Fibroblast of lung (primary cell): Measurements from ENCODE around the gene ZNF423. TPM values are rescaled to one million over a fixed set of nuclear protein-coding genes. Genes with fewer than 3 reads are reported as not detected.

ENCODE experiments used
- DNase-seq, 2 donors: peaks; one replicate each; pipeline versions ENCODE4 v3.0.0 to v3.0.0-alpha.2; 2010; ENCODE audit warnings: low read depth in 2 of 2
- H2AFZ ChIP-seq: 2 replicates; pipeline ENCODE4 v1.5.1; 2012; ENCODE audit warnings: low read length, control low read depth, inconsistent platforms
- H3K27ac ChIP-seq: 2 replicates; pipeline ENCODE4 v1.5.1; 2011; ENCODE audit warnings: low read length, control low read depth; ENCODE audit not compliant: insufficient read depth
- H3K27me3 ChIP-seq: 2 replicates; pipeline ENCODE4 v1.5.1; 2011; ENCODE audit warnings: mild to moderate bottlenecking, low read length; ENCODE audit not compliant: control insufficient read depth, insufficient read depth
- H3K36me3 ChIP-seq: 2 replicates; pipeline ENCODE4 v1.5.1; 2011; ENCODE audit warnings: low read length; ENCODE audit not compliant: control insufficient read depth, insufficient read depth
- H3K4me1 ChIP-seq: 2 replicates; pipeline ENCODE4 v1.5.1; 2011; ENCODE audit warnings: low read length; ENCODE audit not compliant: control insufficient read depth, insufficient read depth; ENCODE audit errors: extremely low read depth
- H3K4me2 ChIP-seq: 2 replicates; pipeline ENCODE4 v1.5.1; 2011; ENCODE audit warnings: low read length, control low read depth; ENCODE audit not compliant: insufficient read depth; ENCODE audit errors: extremely low read depth
- H3K4me3 ChIP-seq, 4 experiments: fragments of 200-600 bp in 1 of 4; sonication (generic) in 1 of 4; replicated peaks in 1 of 4; 2 replicates each; pipeline ENCODE4 v1.5.1; 2011 to 2016; ENCODE audit warnings: low read length in 4 of 4, low read depth in 3 of 4, mild to moderate bottlenecking in 3 of 4, control low read depth in 2 of 4, inconsistent platforms in 1 of 4, mixed read lengths in 1 of 4; ENCODE audit not compliant: insufficient read depth in 1 of 4; ENCODE audit errors: control extremely low read depth in 1 of 4
- H3K79me2 ChIP-seq: 2 replicates; pipeline ENCODE4 v1.5.1; 2012; ENCODE audit warnings: mild to moderate bottlenecking, low read length, inconsistent platforms; ENCODE audit not compliant: control insufficient read depth, insufficient read depth
- H3K9ac ChIP-seq: 2 replicates; pipeline ENCODE4 v1.5.1; 2011; ENCODE audit warnings: mild to moderate bottlenecking, low read length, control low read depth; ENCODE audit not compliant: insufficient read depth
- H3K9me3 ChIP-seq: 2 replicates; pipeline ENCODE4 v1.5.1; 2012; ENCODE audit warnings: low read depth, low read length; ENCODE audit not compliant: control insufficient read depth, insufficient read depth
- H4K20me1 ChIP-seq: 2 replicates; pipeline ENCODE4 v1.5.1; 2011; ENCODE audit warnings: low read length; ENCODE audit not compliant: control insufficient read depth, insufficient read depth; ENCODE audit errors: extremely low read depth
- CTCF ChIP-seq, 2 donors: IDR thresholded peaks in 1 of 2; conservative IDR thresholded peaks in 1 of 2; 1 replicate in 1 of 2; 2 replicates in 1 of 2; pipeline ENCODE4 v1.5.1; 2011 to 2012; ENCODE audit warnings: low read length in 2 of 2, control low read depth in 1 of 2, inconsistent platforms in 1 of 2, low read depth in 1 of 2, mild to moderate bottlenecking in 1 of 2
- EZH2 ChIP-seq: IDR thresholded peaks from 2 replicates; pipeline ENCODE4 v1.5.1; 2012; ENCODE audit warnings: low read length, control low read depth, mild to moderate bottlenecking; ENCODE audit errors: missing control alignments
- polyA plus RNA-seq, 2 donors: library from polyadenylated mRNA; depleted of rRNA in 1 of 2; stranded (reverse) in 1 of 2; unstranded in 1 of 2; fragments of >200 nt; gene quantifications; 2 replicates each; pipeline ENCODE4 v1.2.1, GENCODE V29; 2011 to 2012; ENCODE audit warnings: missing spikeins in 1 of 2
- total RNA-seq: library from RNA; depleted of rRNA; stranded (reverse); fragments of >200 nt; gene quantifications from 2 replicates; pipeline ENCODE4 v1.2.1, GENCODE V29; 2014

ZNF423 gene
- total and polyA plus RNA-seq, 2 donors (not counting 1 experiment from before 2014, with no cell fraction given): 0.07 to 0.17 TPM

- H3K9ac ChIP-seq: no peak overlapping the region
- no peaks in the 10 kb centered on the region for H3K27me3 ChIP-seq
- H4K20me1 ChIP-seq: no peaks in the 10 kb centered on the region
- no peak overlapping the region for H3K4me2 ChIP-seq
- H3K79me2 ChIP-seq: no peaks in the 10 kb centered on the region
- no peaks in the 10 kb centered on the region for H3K9me3 ChIP-seq
- H3K4me1 ChIP-seq: no peaks in the 10 kb centered on the region
- H3K4me3 ChIP-seq: no peak overlapping the region
- DNase-seq: peak in 1 of 2 donors; percentile 44
- no peak overlapping the region for H3K27ac ChIP-seq
- TF ChIP-seq EZH2 (no peak), CTCF (conservative IDR thresholded peaks at IDR 0.05 in 1 of 2, IDR thresholded peaks at IDR 0.05 in 1 of 2; ENCODE audit: low read depth in 1 of 2, low read length in 2 of 2) (no peak)
- H3K36me3 ChIP-seq: no peaks in the 10 kb centered on the region
- H2AFZ ChIP-seq: no peak overlapping the region
Measured at GRCh38 chr16:49827805-49828438, 28.0 kb downstream of the ZNF423 start.

GRCh38 chr16:49826515-49826914 lies 29.4 kb downstream of the ZNF423 start:
- no peak for TF ChIP-seq EZH2
- no peak for TF ChIP-seq CTCF (conservative IDR thresholded peaks at IDR 0.05 in 1 of 2, IDR thresholded peaks at IDR 0.05 in 1 of 2; ENCODE audit: low read depth in 1 of 2, low read length in 2 of 2)
- H3K27ac ChIP-seq: no peak overlapping the region
- H3K4me1 ChIP-seq: no peaks in the 10 kb centered on the region
- no peak overlapping the region for H3K4me2 ChIP-seq
- H3K79me2 ChIP-seq: no peaks in the 10 kb centered on the region
- H4K20me1 ChIP-seq: no peaks in the 10 kb centered on the region
- no peaks in the 10 kb centered on the region for H3K36me3 ChIP-seq
- no peak overlapping the region for H2AFZ ChIP-seq
- no peak for DNase-seq
- no peaks in the 10 kb centered on the region for H3K9me3 ChIP-seq
- H3K4me3 ChIP-seq: no peak overlapping the region
- no peak overlapping the region for H3K9ac ChIP-seq
- no peaks in the 10 kb centered on the region for H3K27me3 ChIP-seq

GRCh38 chr16:49825041-49825440 lies 30.9 kb downstream of the ZNF423 start:
- Histone ChIP-seq H3K79me2 (no peaks in the 10 kb centered on the region), H3K4me2 (no peak overlapping the region), H2AFZ (no peak overlapping the region), H3K36me3 (no peaks in the 10 kb centered on the region), H3K4me1 (no peaks in the 10 kb centered on the region), H3K4me3 (no peak overlapping the region), H3K9ac (no peak overlapping the region), H3K9me3 (no peaks in the 10 kb centered on the region), H3K27ac (no peak overlapping the region), H4K20me1 (no peaks in the 10 kb centered on the region), H3K27me3 (no peaks in the 10 kb centered on the region)
- TF ChIP-seq EZH2: no peak
- no peak for TF ChIP-seq CTCF (conservative IDR thresholded peaks at IDR 0.05 in 1 of 2, IDR thresholded peaks at IDR 0.05 in 1 of 2; ENCODE audit: low read depth in 1 of 2, low read length in 2 of 2)
- no peak for DNase-seq
